Measurements from ENCODE around the gene SBF2.

DNA sequence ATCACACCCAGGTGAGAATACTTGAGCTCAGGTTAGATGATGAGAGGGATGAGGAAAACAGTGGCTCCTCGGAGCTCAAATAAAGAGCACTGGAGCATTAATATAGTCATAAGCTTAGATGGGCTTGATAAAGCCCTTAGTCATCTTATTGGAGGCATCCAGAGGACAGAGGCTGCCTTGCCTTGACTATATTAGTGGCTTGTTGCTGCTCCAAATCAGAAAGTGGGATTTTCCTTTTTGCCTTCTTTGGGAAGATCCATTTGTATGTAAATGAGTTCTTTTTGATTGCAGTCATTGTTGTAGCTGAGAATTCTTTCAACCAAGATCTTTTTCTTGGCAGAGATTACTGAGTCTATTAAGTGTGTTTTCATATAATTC is 29.8 kb upstream of the SBF2 start:
- TF ChIP-seq CTCF (conservative IDR thresholded peaks at IDR 0.05 in 1 of 2, IDR thresholded peaks at IDR 0.05 in 1 of 2; ENCODE audit: extremely low read depth in 1 of 2, insufficient read depth in 1 of 2, low read depth in 1 of 2, low read length in 2 of 2), result no peak
- no peak for TF ChIP-seq EZH2 (IDR thresholded peaks at IDR 0.05; ENCODE audit: borderline replicate concordance, low read length)

All from mammary epithelial cell (primary cell).